Activated T-helper 17 cell treated with anti-CD3 and anti-CD28 coated beads, Interleukin-2, amount 50 U/mL, for 72 hours (primary cell): Measurements from ENCODE around the gene TAF10. TPM values are rescaled to one million over a fixed set of nuclear protein-coding genes. Genes with fewer than 3 reads are reported as not detected.

Experiments
- ATAC-seq: fragments of 150-1000 bp; cut with Tn5 transposase; replicated peaks from 2 replicates; pipeline ENCODE4 v1.10.0; 2021; ENCODE audit warnings: mild to moderate bottlenecking, moderate library complexity
- H3K27ac Mint-ChIP-seq: one replicate; pipeline ENCODE4 v1.8.0; 2022; ENCODE audit warnings: mixed read lengths
- H3K27me3 Mint-ChIP-seq: one replicate; pipeline ENCODE4 v1.8.0; 2022; ENCODE audit warnings: mixed read lengths
- H3K36me3 Mint-ChIP-seq: one replicate; pipeline ENCODE4 v1.8.0; 2022; ENCODE audit warnings: low read depth, mild to moderate bottlenecking, mixed read lengths
- H3K4me1 Mint-ChIP-seq: one replicate; pipeline ENCODE4 v1.8.0; 2022; ENCODE audit warnings: mixed read lengths
- H3K4me3 Mint-ChIP-seq: one replicate; pipeline ENCODE4 v1.8.0; 2022; ENCODE audit warnings: mild to moderate bottlenecking, mixed read lengths
- H3K9me3 Mint-ChIP-seq: one replicate; pipeline ENCODE4 v1.8.0; 2022; ENCODE audit warnings: mixed read lengths
- total RNA-seq, 2 donors: library from RNA; stranded (reverse); gene quantifications; one replicate each; pipeline ENCODE4 v1.2.3, GENCODE V29; 2022

TAF10 gene
- total RNA-seq, 2 donors from 2014 or later: 82.2 to 106 TPM

- no peak for ATAC-seq
- H3K27ac Mint-ChIP-seq: no peak overlapping the region
- H3K9me3 Mint-ChIP-seq: no peaks in the 10 kb centered on the region
- peaks cover 7% of the 10 kb centered on the region for H3K36me3 Mint-ChIP-seq
- peaks cover 5% of the 10 kb centered on the region for H3K4me1 Mint-ChIP-seq
- no peaks in the 10 kb centered on the region for H3K27me3 Mint-ChIP-seq
- no peak overlapping the region for H3K4me3 Mint-ChIP-seq
Measured at GRCh38 chr11:6576471-6577373, 35.3 kb downstream of the TAF10 start.

- no peak for ATAC-seq
- H3K4me3 Mint-ChIP-seq: no peak overlapping the region
- H3K4me1 Mint-ChIP-seq: peaks cover 5% of the 10 kb centered on the region
- no peaks in the 10 kb centered on the region for H3K36me3 Mint-ChIP-seq
- H3K9me3 Mint-ChIP-seq: no peaks in the 10 kb centered on the region
- peak overlapping the region; percentile 71 for H3K27ac Mint-ChIP-seq
- H3K27me3 Mint-ChIP-seq: no peaks in the 10 kb centered on the region
Measured at GRCh38 chr11:6574816-6575715, 37.0 kb downstream of the TAF10 start.

- H3K27me3 Mint-ChIP-seq: no peaks in the 10 kb centered on the region
- no peaks in the 10 kb centered on the region for H3K36me3 Mint-ChIP-seq
Measured at GRCh38 chr11:6572215-6572614, 39.8 kb downstream of the TAF10 start.

GRCh38 chr11:6571434-6572008 lies 40.5 kb downstream of the TAF10 start:
- H3K4me1 Mint-ChIP-seq: peaks cover 9% of the 10 kb centered on the region
- no peak overlapping the region for H3K27ac Mint-ChIP-seq

More at GRCh38 chr11:6572215-6572614, 39.8 kb downstream of the TAF10 start:
- ATAC-seq: no peak
- Mint-ChIP-seq H3K27ac (no peak overlapping the region), H3K4me3 (no peak overlapping the region), H3K4me1 (peaks cover 9% of the 10 kb centered on the region), H3K9me3 (no peaks in the 10 kb centered on the region)

GRCh38 chr11:6570691-6571427 lies 41.2 kb downstream of the TAF10 start:
- ATAC-seq: no peak
- H3K27me3 Mint-ChIP-seq: no peaks in the 10 kb centered on the region
- peaks cover 9% of the 10 kb centered on the region for H3K4me1 Mint-ChIP-seq
- no peaks in the 10 kb centered on the region for H3K36me3 Mint-ChIP-seq
- no peak overlapping the region for H3K27ac Mint-ChIP-seq
- no peak overlapping the region for H3K4me3 Mint-ChIP-seq
- H3K9me3 Mint-ChIP-seq: no peaks in the 10 kb centered on the region

More at GRCh38 chr11:6571434-6572008, 40.5 kb downstream of the TAF10 start:
- Mint-ChIP-seq H3K4me3 (no peak overlapping the region), H3K27me3 (no peaks in the 10 kb centered on the region), H3K36me3 (no peaks in the 10 kb centered on the region), H3K9me3 (no peaks in the 10 kb centered on the region)
- ATAC-seq: no peak

- no peaks in the 10 kb centered on the region for H3K27me3 Mint-ChIP-seq
- no peak for ATAC-seq
- H3K4me3 Mint-ChIP-seq: no peak overlapping the region
- H3K4me1 Mint-ChIP-seq: peaks cover 4% of the 10 kb centered on the region
- H3K36me3 Mint-ChIP-seq: no peaks in the 10 kb centered on the region
- H3K9me3 Mint-ChIP-seq: no peaks in the 10 kb centered on the region
- no peak overlapping the region for H3K27ac Mint-ChIP-seq
Measured at GRCh38 chr11:6569706-6570105, 42.3 kb downstream of the TAF10 start.

GRCh38 chr11:6568191-6568918 lies 43.7 kb downstream of the TAF10 start:
- H3K9me3 Mint-ChIP-seq: no peaks in the 10 kb centered on the region
- no peaks in the 10 kb centered on the region for H3K36me3 Mint-ChIP-seq
- no peaks in the 10 kb centered on the region for H3K27me3 Mint-ChIP-seq
- H3K4me1 Mint-ChIP-seq: peaks cover 4% of the 10 kb centered on the region
- H3K27ac Mint-ChIP-seq: no peak overlapping the region
- no peak overlapping the region for H3K4me3 Mint-ChIP-seq
- no peak for ATAC-seq

- Mint-ChIP-seq H3K4me1 (peaks cover 4% of the 10 kb centered on the region), H3K27ac (no peak overlapping the region)
Measured at GRCh38 chr11:6567371-6567745, 44.7 kb downstream of the TAF10 start.

GRCh38 chr11:6566704-6567370 lies 45.2 kb downstream of the TAF10 start:
- H3K27ac Mint-ChIP-seq: no peak overlapping the region
- no peaks in the 10 kb centered on the region for H3K9me3 Mint-ChIP-seq

More at GRCh38 chr11:6567371-6567745, 44.7 kb downstream of the TAF10 start:
- Mint-ChIP-seq H3K9me3 (no peaks in the 10 kb centered on the region), H3K36me3 (no peaks in the 10 kb centered on the region), H3K4me3 (no peak overlapping the region), H3K27me3 (no peaks in the 10 kb centered on the region)
- no peak for ATAC-seq

GRCh38 chr11:6565988-6566703 lies 45.9 kb downstream of the TAF10 start:
- Mint-ChIP-seq H3K27ac (no peak overlapping the region), H3K9me3 (no peaks in the 10 kb centered on the region)

More at GRCh38 chr11:6566704-6567370, 45.2 kb downstream of the TAF10 start:
- peaks cover 4% of the 10 kb centered on the region for H3K4me1 Mint-ChIP-seq
- no peak for ATAC-seq
- no peaks in the 10 kb centered on the region for H3K36me3 Mint-ChIP-seq
- H3K4me3 Mint-ChIP-seq: no peak overlapping the region
- H3K27me3 Mint-ChIP-seq: no peaks in the 10 kb centered on the region

GRCh38 chr11:6565325-6565724 lies 46.7 kb downstream of the TAF10 start:
- Mint-ChIP-seq H3K4me1 (peaks cover 4% of the 10 kb centered on the region), H3K27ac (no peak overlapping the region)

More at GRCh38 chr11:6565988-6566703, 45.9 kb downstream of the TAF10 start:
- no peaks in the 10 kb centered on the region for H3K27me3 Mint-ChIP-seq
- ATAC-seq: no peak
- H3K4me1 Mint-ChIP-seq: peaks cover 4% of the 10 kb centered on the region
- no peak overlapping the region for H3K4me3 Mint-ChIP-seq
- H3K36me3 Mint-ChIP-seq: no peaks in the 10 kb centered on the region

GRCh38 chr11:6563667-6564066 lies 48.3 kb downstream of the TAF10 start:
- ATAC-seq: no peak
- H3K9me3 Mint-ChIP-seq: no peaks in the 10 kb centered on the region
- H3K27ac Mint-ChIP-seq: no peak overlapping the region
- H3K4me1 Mint-ChIP-seq: peaks cover 1% of the 10 kb centered on the region
- H3K27me3 Mint-ChIP-seq: no peaks in the 10 kb centered on the region
- no peaks in the 10 kb centered on the region for H3K36me3 Mint-ChIP-seq
- no peak overlapping the region for H3K4me3 Mint-ChIP-seq

More at GRCh38 chr11:6565325-6565724, 46.7 kb downstream of the TAF10 start:
- H3K9me3 Mint-ChIP-seq: no peaks in the 10 kb centered on the region
- H3K4me3 Mint-ChIP-seq: no peak overlapping the region
- ATAC-seq: no peak
- no peaks in the 10 kb centered on the region for H3K36me3 Mint-ChIP-seq
- H3K27me3 Mint-ChIP-seq: no peaks in the 10 kb centered on the region
